ENCODE measurements around the gene CEP97. TPM values are rescaled to one million over a fixed set of nuclear protein-coding genes. Genes with fewer than 3 reads are reported as not detected.
"Not testable (repeated sequence)": the region's sequence is repeated elsewhere in the genome, so short reads cannot be mapped to it uniquely, and the experiment has no call there.

CEP97 gene
- total and polyA plus RNA-seq, 4 donors: 1.9 to 21.0 (median 6.6) TPM

GRCh38 chr3:101730839-101731238 is 6.4 kb downstream of the CEP97 start:
- H3K4me3 ChIP-seq: no peak overlapping the region
- H3K27ac ChIP-seq (ENCODE audit: low read depth in 1 of 2, low read length in 1 of 2): no peak overlapping the region
- H3K9ac ChIP-seq (ENCODE audit: insufficient read depth in 1 of 2, low read length in 2 of 2): no peak overlapping the region
- ATAC-seq (ENCODE audit: insufficient read depth, low FRiP score) (no peak), DNase-seq (no peak)
- H3K9me3 ChIP-seq (ENCODE audit: control insufficient read depth in 4 of 4, insufficient read depth in 3 of 4, low read length in 3 of 4): peaks cover 0 to 5% (median 1%) of the 10 kb centered on the region in 4 donors
- no peaks in the 10 kb centered on the region for H3K27me3 ChIP-seq (ENCODE audit: control insufficient read depth in 3 of 3, insufficient read depth in 3 of 3, low read length in 2 of 3)
- H3K36me3 ChIP-seq (ENCODE audit: control insufficient read depth in 4 of 4, insufficient read depth in 4 of 4, low read length in 4 of 4): peaks cover 20 to 56% (median 33%) of the 10 kb centered on the region in 4 donors
- TF ChIP-seq, protein P1, sequence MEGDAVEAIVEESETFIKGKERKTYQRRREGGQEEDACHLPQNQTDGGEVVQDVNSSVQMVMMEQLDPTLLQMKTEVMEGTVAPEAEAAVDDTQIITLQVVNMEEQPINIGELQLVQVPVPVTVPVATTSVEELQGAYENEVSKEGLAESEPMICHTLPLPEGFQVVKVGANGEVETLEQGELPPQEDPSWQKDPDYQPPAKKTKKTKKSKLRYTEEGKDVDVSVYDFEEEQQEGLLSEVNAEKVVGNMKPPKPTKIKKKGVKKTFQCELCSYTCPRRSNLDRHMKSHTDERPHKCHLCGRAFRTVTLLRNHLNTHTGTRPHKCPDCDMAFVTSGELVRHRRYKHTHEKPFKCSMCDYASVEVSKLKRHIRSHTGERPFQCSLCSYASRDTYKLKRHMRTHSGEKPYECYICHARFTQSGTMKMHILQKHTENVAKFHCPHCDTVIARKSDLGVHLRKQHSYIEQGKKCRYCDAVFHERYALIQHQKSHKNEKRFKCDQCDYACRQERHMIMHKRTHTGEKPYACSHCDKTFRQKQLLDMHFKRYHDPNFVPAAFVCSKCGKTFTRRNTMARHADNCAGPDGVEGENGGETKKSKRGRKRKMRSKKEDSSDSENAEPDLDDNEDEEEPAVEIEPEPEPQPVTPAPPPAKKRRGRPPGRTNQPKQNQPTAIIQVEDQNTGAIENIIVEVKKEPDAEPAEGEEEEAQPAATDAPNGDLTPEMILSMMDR (IDR thresholded peaks at IDR 0.05; ENCODE audit: control extremely low read depth, extremely low read depth): no peak
- peaks cover 0 to 4% (median 1%) of the 10 kb centered on the region in 5 donors for H3K4me1 ChIP-seq (ENCODE audit: control insufficient read depth in 5 of 5, insufficient read depth in 5 of 5, low read length in 5 of 5)

DNA sequence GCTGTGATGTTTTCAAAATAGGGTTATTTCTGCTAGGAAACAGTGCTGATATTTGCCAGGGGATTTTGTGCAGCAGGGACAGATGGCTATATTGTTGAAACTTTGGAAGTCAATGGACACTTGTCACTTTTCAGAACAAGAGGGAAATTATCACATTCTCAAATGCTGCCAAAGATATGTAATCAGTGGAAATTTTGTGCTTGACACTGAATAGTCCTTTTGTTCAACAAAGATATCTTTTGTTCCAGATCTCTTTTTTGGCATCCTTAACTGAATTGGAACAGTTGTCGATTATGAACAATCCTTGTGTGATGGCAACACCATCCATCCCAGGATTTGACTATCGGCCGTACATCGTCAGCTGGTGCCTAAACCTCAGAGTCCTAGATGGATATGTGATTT is 7.8 kb downstream of the CEP97 start:
- Histone ChIP-seq H3K27me3 (ENCODE audit: control insufficient read depth in 3 of 3, insufficient read depth in 3 of 3, low read length in 2 of 3) (no peaks in the 10 kb centered on the region), H3K27ac (ENCODE audit: low read depth in 1 of 2, low read length in 1 of 2) (no peak overlapping the region), H3K9me3 (ENCODE audit: control insufficient read depth in 4 of 4, insufficient read depth in 3 of 4, low read length in 3 of 4) (peaks cover 0 to 7% (median 1%) of the 10 kb centered on the region in 4 donors), H3K9ac (ENCODE audit: insufficient read depth in 1 of 2, low read length in 2 of 2) (no peak overlapping the region), H3K36me3 (ENCODE audit: control insufficient read depth in 4 of 4, insufficient read depth in 4 of 4, low read length in 4 of 4) (peaks cover 25 to 53% (median 41%) of the 10 kb centered on the region in 4 donors), H3K4me1 (ENCODE audit: control insufficient read depth in 5 of 5, insufficient read depth in 5 of 5, low read length in 5 of 5) (no peaks in the 10 kb centered on the region), H3K4me3 (no peak overlapping the region)
- DNase-seq: no peak
- no peak for ATAC-seq (ENCODE audit: insufficient read depth, low FRiP score)
- WGBS, 2 donors: 94 to 100% methylated on average over 4 of the region's 4 CpGs
- TF ChIP-seq, protein P1 (IDR thresholded peaks at IDR 0.05; ENCODE audit: control extremely low read depth, extremely low read depth): no peak

- WGBS, 2 donors: 96 to 98% methylated on average over 10 of the region's 10 CpGs
- H3K9me3 ChIP-seq (ENCODE audit: control insufficient read depth in 4 of 4, insufficient read depth in 3 of 4, low read length in 3 of 4): peaks cover 0 to 7% (median 1%) of the 10 kb centered on the region in 4 donors
- no peaks in the 10 kb centered on the region for H3K27me3 ChIP-seq (ENCODE audit: control insufficient read depth in 3 of 3, insufficient read depth in 3 of 3, low read length in 2 of 3)
- H3K4me1 ChIP-seq (ENCODE audit: control insufficient read depth in 5 of 5, insufficient read depth in 5 of 5, low read length in 5 of 5): no peaks in the 10 kb centered on the region
- H3K36me3 ChIP-seq (ENCODE audit: control insufficient read depth in 4 of 4, insufficient read depth in 4 of 4, low read length in 4 of 4): peaks cover 25 to 43% (median 36%) of the 10 kb centered on the region in 4 donors
- H3K27ac ChIP-seq (ENCODE audit: low read depth in 1 of 2, low read length in 1 of 2): no peak overlapping the region
- no peak for DNase-seq
- ATAC-seq (ENCODE audit: insufficient read depth, low FRiP score): no peak
- no peak overlapping the region for H3K9ac ChIP-seq (ENCODE audit: insufficient read depth in 1 of 2, low read length in 2 of 2)
- no peak overlapping the region for H3K4me3 ChIP-seq
- TF ChIP-seq, protein P1 (IDR thresholded peaks at IDR 0.05; ENCODE audit: control extremely low read depth, extremely low read depth): no peak
Measured at GRCh38 chr3:101735833-101736232, 11.4 kb downstream of the CEP97 start.

- H3K9me3 ChIP-seq (ENCODE audit: control insufficient read depth in 4 of 4, insufficient read depth in 3 of 4, low read length in 3 of 4); ATAC-seq (ENCODE audit: insufficient read depth, low FRiP score); H3K4me1 ChIP-seq (ENCODE audit: control insufficient read depth in 5 of 5, insufficient read depth in 5 of 5, low read length in 5 of 5); DNase-seq; H3K27ac ChIP-seq (ENCODE audit: low read depth in 1 of 2, low read length in 1 of 2); H3K9ac ChIP-seq (ENCODE audit: insufficient read depth in 1 of 2, low read length in 2 of 2); H3K27me3 ChIP-seq (ENCODE audit: control insufficient read depth in 3 of 3, insufficient read depth in 3 of 3, low read length in 2 of 3); H3K36me3 ChIP-seq (ENCODE audit: control insufficient read depth in 4 of 4, insufficient read depth in 4 of 4, low read length in 4 of 4); H3K4me3 ChIP-seq: not testable (repeated sequence)
- WGBS, 2 donors: 62 to 82% methylated on average over 3 of the region's 3 CpGs
Measured at GRCh38 chr3:101741914-101742313, 17.5 kb downstream of the CEP97 start.
